Lung (tissue), 12 donors: Measurements from ENCODE around the gene IFT43. TPM values are rescaled to one million over a fixed set of nuclear protein-coding genes. Genes with fewer than 3 reads are reported as not detected.

Experiments
- ATAC-seq: fragments of 200-7000 bp; cut with Tn5 transposase; one replicate; pipeline ENCODE4 v1.9.1; 2020; ENCODE audit warnings: moderate number of reproducible peaks; ENCODE audit not compliant: insufficient read depth, low FRiP score
- DNase-seq, 3 donors: peaks; one replicate each; pipeline ENCODE4 v3.0.0-alpha.2; 2013 to 2017
- H3K27ac ChIP-seq, 2 donors: one replicate each; pipeline ENCODE4 v1.5.1; 2013; ENCODE audit warnings: mild to moderate bottlenecking in 2 of 2, moderate library complexity in 2 of 2, control low read depth in 1 of 2, inconsistent platforms in 1 of 2, low read depth in 1 of 2, low read length in 1 of 2
- H3K27me3 ChIP-seq, 3 donors: one replicate each; pipeline ENCODE4 v1.5.1; 2013; ENCODE audit warnings: low read length in 2 of 3; ENCODE audit not compliant: control insufficient read depth in 3 of 3, insufficient read depth in 3 of 3
- H3K36me3 ChIP-seq, 4 donors: one replicate each; pipeline ENCODE4 v1.5.1; 2013; ENCODE audit warnings: low read length in 4 of 4, mild to moderate bottlenecking in 1 of 4, moderate library complexity in 1 of 4; ENCODE audit not compliant: control insufficient read depth in 4 of 4, insufficient read depth in 4 of 4
- H3K4me1 ChIP-seq, 5 donors: one replicate each; pipeline ENCODE4 v1.5.1; 2013; ENCODE audit warnings: low read length in 5 of 5, mild to moderate bottlenecking in 2 of 5, moderate library complexity in 1 of 5; ENCODE audit not compliant: control insufficient read depth in 5 of 5, insufficient read depth in 5 of 5
- H3K4me3 ChIP-seq: one replicate; pipeline ENCODE4 v1.5.1; 2013; ENCODE audit warnings: mild to moderate bottlenecking, control low read depth, moderate library complexity
- H3K9ac ChIP-seq, 2 donors: one replicate each; pipeline ENCODE4 v1.5.1; 2013; ENCODE audit warnings: low read length in 2 of 2, control low read depth in 1 of 2; ENCODE audit not compliant: insufficient read depth in 1 of 2
- H3K9me3 ChIP-seq, 4 donors: one replicate each; pipeline ENCODE4 v1.5.1; 2013; ENCODE audit warnings: low read length in 3 of 4, mild to moderate bottlenecking in 1 of 4, moderate library complexity in 1 of 4; ENCODE audit not compliant: control insufficient read depth in 4 of 4, insufficient read depth in 3 of 4
- WGBS, 2 donors: extraction: QIAGEN DNeasy Blood & Tissue Kit; methylation state at CpG; one replicate each; pipeline ENCODE4 v1.1.7; 2013; 5-methylcytosine and 5-hydroxymethylcytosine counted together
- polyA plus RNA-seq, 2 donors: library from polyadenylated mRNA; stranded (reverse); fragments of 200-250 nt; gene quantifications; one replicate each; pipeline ENCODE4 v1.2.1, GENCODE V29; 2013
- total RNA-seq, 2 donors: library from RNA; depleted of rRNA in 1 of 2; stranded (reverse); fragments of >200 nt in 1 of 2; gene quantifications; one replicate each; pipeline ENCODE4 v1.2.1, GENCODE V29; 2014 to 2021
- TF ChIP-seq, protein P1 (sequence below): IDR thresholded peaks from 2 replicates; pipeline ENCODE4 v1.5.1; 2012; ENCODE audit warnings: mild to moderate bottlenecking; ENCODE audit errors: control extremely low read depth, extremely low read depth
- donor health status: control.
- donor health status: control.
- donor health status: Bipolar disorder and iron deficiency.
- donor health status: healthy.
- donor health status: DM: yes; HTN: yes; CAD: no.

The IFT43 gene
- total and polyA plus RNA-seq, 4 donors = 35.4 to 51.6 (median 40.4) TPM

DNA sequence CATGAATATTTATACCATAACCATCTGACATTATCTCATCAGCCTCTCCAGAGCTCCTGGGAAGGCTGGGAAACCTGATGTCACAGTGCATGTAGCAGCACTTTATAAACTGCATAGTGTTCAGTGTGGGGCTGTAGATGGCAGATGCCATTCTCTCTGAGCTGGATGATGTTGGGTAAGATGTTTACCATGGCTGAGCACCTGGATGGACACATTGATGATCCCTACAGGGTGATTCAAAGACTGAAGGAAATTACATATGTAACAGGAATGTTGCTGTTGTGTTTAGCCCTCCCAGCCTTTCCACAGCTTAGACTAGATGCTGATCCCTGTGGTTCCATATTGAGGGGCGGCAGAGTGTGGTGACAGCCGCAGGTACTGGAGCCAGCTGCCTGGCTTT, 37.4 kb downstream of the IFT43 start:
- TF ChIP-seq, protein P1, sequence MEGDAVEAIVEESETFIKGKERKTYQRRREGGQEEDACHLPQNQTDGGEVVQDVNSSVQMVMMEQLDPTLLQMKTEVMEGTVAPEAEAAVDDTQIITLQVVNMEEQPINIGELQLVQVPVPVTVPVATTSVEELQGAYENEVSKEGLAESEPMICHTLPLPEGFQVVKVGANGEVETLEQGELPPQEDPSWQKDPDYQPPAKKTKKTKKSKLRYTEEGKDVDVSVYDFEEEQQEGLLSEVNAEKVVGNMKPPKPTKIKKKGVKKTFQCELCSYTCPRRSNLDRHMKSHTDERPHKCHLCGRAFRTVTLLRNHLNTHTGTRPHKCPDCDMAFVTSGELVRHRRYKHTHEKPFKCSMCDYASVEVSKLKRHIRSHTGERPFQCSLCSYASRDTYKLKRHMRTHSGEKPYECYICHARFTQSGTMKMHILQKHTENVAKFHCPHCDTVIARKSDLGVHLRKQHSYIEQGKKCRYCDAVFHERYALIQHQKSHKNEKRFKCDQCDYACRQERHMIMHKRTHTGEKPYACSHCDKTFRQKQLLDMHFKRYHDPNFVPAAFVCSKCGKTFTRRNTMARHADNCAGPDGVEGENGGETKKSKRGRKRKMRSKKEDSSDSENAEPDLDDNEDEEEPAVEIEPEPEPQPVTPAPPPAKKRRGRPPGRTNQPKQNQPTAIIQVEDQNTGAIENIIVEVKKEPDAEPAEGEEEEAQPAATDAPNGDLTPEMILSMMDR = no peak
- Histone ChIP-seq H3K27me3 (no peaks in the 10 kb centered on the region), H3K27ac (no peak overlapping the region), H3K4me1 (peaks cover 0 to 4% (median 0%) of the 10 kb centered on the region in 5 donors), H3K4me3 (no peak overlapping the region), H3K9ac (no peak overlapping the region), H3K9me3 (peaks cover 0 to 2% (median 1%) of the 10 kb centered on the region in 4 donors), H3K36me3 (peaks cover 0 to 32% (median 16%) of the 10 kb centered on the region in 4 donors)
- ATAC-seq (no peak), DNase-seq (no peak)
- WGBS, 2 donors = 96 to 98% methylated on average over 2 of the region's 2 CpGs

DNA sequence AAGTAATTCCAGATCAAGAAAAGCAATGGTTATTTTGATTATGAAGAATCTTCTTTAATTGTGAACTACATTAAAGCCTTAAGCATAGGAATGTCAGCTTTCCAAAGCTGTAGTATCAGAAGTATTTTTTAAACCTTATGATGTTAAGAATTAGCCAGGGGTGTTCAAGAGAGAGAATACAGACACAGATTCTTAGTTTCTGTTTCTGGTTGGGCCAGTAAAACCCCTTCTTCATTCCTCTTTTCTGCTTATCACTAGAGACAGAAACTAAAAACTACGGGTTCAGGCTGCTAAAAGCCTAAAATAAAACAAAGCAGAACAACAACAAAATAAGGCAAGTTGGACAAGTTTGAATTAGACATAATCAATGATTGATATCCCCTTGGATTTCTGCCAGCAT, 38.2 kb downstream of the IFT43 start:
- DNase-seq (no peak), ATAC-seq (no peak)
- Histone ChIP-seq H3K9me3 (peaks cover 0 to 2% (median 0%) of the 10 kb centered on the region in 4 donors), H3K4me3 (no peak overlapping the region), H3K4me1 (peaks cover 0 to 4% (median 0%) of the 10 kb centered on the region in 5 donors), H3K27me3 (no peaks in the 10 kb centered on the region), H3K9ac (no peak overlapping the region), H3K27ac (no peak overlapping the region), H3K36me3 (peaks cover 0 to 31% (median 18%) of the 10 kb centered on the region in 4 donors)
- WGBS, 2 donors = 70 to 75% methylated on average over 1 of the region's 1 CpG
- TF ChIP-seq, protein P1 = no peak

DNA sequence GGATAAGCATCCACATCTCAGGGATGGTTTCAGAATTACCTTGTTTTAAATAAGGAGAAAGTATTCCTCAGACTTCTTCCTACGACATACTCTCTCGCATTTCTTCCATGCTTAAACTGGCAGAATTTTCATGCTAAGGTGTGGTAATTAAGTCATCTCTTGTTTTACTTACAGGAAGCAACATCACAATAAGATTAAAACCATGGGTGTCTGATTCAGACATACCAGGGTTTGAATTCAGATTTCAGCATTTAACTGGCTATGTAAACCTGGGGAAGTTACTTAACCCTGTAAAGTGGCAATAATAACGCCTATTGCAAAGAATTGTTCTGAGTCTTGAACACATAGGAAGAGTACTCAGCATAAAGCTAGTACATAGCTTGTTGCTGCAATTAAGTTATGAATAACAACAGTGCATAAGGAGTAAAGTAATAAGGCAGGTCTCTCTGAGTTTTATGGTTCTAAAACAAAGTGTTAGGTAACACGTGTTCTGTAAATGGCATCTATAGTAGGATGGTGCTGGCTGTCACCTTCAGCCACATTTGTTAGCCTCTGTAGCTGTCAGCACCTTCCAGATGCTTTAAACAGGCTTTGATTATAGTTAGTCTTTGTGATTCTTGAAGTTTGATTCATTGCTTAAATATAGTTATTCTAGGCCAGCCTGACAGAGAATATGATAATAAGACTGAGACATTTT, 38.8 kb downstream of the IFT43 start:
- Histone ChIP-seq H3K36me3 (peaks cover 0 to 25% (median 18%) of the 10 kb centered on the region in 4 donors), H3K27me3 (no peaks in the 10 kb centered on the region), H3K4me3 (no peak overlapping the region), H3K27ac (no peak overlapping the region), H3K9ac (no peak overlapping the region), H3K9me3 (peaks cover 0 to 2% (median 0%) of the 10 kb centered on the region in 4 donors), H3K4me1 (peaks cover 0 to 4% (median 0%) of the 10 kb centered on the region in 5 donors)
- no peak for ATAC-seq
- no peak for DNase-seq
- WGBS, 2 donors = 90 to 92% methylated on average over 4 of the region's 4 CpGs
- TF ChIP-seq, protein P1 = no peak
